GM19455 (cell line): ENCODE data around the gene C3.

ENCODE experiments used
- ATAC-seq: cut with Tn5 transposase; IDR thresholded peaks from one replicate; pipeline ENCODE4 v1.9.1; 2021; ENCODE audit not compliant: unreplicated experiment

C3 gene

GRCh38 chr19:6731822-6732221 lies 11.4 kb upstream of the C3 start:
- no peak for ATAC-seq

GRCh38 chr19:6730941-6731670 lies 10.7 kb upstream of the C3 start:
- no peak for ATAC-seq

GRCh38 chr19:6730153-6730804 lies 9.8 kb upstream of the C3 start:
- ATAC-seq, result no peak

DNA sequence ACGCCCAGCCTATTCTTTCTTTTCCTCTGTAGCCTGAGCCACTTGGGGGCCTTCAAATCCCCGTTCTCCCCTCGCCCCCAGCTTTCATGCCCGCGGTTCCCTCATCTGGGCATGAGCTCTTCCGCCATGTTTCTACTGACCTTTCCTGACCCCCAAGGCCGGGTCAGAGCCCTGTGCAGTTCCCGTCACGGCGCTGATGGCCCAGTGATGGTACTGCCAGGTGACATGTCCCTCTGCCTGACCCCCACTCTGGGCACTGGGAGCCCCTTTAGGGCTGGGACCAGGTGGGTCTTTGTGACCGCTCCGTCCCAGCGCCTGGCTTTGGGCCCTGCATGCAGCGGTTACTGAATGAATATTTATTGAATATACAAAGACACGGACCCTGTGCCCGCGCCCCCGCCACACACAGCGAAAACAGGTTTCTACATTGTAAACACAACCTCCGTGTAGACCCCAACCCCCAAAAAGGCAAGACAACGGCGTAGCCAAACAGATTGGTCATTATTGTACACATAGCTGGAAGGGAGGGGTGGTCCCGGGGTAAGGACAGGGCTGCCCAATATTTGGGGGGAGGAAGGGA lies 9.2 kb upstream of the C3 start:
- no peak for ATAC-seq

- no peak for ATAC-seq
Measured at GRCh38 chr19:6728346-6728745, 7.9 kb upstream of the C3 start.

DNA sequence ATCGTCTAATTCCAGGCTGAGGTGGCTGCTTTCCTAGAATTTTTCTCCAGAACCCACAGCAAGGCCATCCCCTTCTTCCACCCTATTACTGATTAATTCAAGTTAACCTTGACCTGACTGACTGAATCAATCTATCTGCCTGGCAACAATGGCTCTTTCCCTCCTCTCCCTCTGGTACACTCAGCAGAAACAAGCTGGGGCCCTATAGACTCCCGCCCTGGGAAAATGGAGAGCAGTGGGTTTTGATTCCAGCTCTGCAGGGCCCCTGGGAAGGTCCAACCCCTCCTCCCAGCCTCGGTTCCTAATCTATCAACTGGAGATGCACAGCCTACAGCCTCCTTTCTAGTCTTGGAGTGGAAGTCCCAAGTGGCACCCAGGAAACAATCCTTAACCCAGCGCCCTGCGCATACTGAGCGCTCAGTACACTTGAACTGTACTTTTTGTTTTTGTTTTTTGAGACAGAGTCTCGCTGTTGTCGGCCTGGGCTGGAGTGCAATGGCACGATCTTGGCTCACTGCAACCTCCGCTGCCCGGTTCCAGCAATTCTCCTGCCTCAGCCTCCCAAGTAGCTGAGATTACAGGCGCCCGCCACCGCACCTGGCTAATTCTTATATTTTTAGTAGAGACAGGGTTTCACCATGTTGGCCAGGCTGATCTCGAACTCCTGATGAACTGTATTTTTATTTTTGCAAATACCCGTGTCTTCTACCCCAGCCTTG lies 5.2 kb upstream of the C3 start:
- ATAC-seq, result no peak

DNA sequence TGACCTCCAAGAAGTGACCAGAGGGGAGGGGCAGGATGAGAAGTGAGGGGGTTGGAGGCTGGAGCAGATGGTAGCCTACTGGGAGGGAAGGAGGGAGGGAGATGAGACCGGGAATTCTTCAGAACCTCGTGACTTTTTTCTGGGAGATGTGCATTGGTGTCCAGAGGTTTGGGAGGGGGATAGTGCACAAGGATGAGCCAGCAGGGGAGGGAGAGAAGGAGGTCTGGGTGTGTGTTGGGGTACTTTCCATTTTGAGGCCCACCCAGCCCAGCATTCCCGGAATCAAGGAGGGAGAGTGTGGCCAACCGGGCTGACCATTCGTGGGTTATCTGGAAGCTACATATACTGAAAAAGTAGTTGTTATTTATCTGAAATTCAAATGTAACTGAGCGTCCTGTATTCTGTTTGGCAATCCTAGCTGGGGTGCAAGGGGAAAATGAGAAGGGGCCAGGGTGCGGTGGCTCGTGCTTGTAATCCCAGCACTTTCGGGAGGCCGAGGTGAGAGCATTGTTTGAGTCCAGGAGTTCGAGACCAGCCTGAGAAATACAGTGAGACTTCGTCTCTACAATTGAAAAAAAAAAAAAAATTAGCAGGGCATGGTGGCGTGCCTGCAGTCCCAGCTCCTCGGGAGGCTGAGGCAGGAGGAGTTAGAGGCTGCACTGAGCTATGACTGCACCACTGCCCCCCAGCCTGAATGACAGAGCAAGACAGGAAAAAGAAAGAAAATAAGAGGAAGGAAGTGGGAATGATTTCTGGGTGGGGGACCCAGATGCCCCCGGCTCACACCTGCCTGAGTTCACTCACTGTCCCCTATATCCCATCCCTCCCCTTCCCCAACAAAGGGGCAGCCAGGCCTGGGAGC lies 4.4 kb upstream of the C3 start:
- no peak for ATAC-seq

- no peak for ATAC-seq
Measured at GRCh38 chr19:6723738-6724137, 3.3 kb upstream of the C3 start.

DNA sequence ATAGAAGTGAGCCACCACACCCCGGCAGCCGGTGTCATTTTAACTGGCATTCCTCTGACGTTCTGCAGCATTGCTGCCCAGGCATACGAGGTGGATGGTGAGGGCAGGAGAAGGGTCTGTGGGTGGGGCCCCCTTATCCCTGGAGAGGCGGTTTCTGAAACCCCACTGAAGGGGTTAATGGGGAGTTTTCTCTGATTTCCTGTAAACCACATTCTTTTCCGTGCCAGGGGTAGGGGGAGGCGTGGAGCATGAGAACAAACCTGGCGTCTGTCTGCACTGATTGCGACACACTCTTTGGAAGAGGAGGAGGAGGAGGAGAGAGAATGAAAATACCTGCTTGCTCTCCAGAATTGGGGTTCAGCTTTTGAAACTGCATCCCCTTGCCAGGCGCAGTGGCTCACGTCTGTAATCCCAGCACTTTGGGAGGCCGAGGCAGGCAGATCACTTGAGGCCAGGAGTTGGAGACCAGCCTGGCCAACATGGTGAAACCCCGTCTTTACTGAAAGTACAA lies 2.7 kb upstream of the C3 start:
- no peak for ATAC-seq

DNA sequence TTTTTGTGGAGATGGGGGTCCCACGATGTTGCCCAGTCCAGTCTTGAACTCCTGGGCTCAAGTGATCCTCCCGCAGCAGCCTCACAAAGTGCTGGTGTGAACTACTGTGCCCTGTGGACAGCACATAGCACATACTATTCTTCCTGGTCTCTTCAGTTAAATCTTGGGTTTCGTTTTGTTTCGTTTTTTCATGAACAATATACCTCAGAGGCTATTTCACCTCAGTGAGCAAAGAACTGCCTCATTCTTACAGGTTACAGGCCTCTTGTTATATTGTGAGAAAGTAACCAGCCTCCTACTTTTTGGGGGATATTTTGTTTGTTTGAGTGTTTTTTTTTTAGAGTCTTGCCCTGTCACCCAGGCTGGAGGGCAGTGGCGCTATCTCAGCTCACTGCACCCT lies 1.3 kb upstream of the C3 start:
- ATAC-seq, result no peak

GRCh38 chr19:6721138-6721474 lies 656 bp upstream of the C3 start:
- ATAC-seq, result no peak

DNA sequence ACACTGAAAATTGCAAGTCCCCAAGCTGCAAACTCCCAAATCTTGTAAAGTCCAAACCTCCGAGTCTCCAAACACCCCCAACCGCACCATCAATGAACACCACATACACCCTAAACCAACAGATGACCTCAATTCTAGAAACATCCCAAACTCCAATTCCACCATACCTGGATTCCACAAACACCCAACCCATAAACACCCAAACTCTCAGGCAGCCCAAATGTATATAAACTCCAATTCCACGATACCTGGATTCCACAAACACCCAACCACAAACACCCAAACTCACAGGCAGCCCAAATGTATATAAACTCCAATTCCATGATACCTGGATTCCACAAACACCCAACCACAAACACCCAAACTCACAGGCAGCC lies 470 bp downstream of the C3 start:
- no peak for ATAC-seq

DNA sequence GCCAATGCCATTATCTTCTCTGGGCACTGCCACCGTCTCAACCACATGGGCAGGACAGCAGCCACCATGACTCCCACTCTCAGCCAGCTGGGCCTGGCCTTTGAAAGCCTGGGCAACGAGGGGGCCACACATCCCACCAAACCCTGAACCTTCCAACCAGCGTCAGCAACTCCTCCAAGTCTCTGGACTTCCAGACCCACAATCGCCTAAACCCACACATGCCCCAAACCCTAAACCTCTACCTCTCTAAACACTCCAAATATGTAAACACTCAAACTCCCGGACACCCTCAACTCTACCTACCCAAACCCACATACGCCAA lies 949 bp downstream of the C3 start:
- no peak for ATAC-seq

DNA sequence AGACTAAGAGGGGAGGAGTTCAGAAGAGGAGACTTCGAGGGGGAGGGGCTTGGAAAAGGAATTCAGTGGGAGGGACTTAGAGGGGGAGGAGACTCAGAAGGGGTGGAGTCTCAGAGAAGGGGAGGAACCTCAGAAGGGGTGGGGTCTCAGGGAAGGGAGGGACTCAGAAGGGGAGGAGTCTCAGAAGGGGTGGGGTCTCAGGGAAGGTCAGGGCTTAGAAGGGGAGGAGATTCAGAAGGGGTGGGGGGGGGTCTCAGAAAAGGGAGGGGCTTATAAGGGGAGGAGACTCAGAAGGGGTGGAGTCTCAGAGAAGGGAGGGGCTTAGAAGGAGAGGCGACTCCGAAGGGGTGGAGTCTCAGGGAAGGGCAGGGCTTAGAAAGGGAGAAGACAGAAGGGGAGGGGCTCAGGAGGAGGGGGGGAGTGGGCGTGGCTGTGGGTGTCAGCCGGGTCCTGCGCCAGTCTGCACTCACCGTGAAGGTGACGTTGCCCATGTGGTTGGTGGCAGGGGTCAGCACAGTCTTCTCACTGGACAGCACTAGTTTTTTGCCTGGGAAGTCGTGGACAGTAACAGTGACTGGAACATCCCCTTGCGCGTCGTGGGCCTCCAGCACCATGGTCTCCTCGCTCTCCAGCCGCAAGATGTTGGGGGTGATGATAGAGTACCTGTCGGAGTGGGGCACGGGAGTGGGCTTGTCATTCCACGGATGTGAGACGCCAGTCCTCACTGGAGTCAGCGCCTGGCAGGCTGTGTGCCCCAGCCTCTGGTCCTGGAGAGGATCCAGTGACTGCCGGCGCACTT lies 1.5 kb downstream of the C3 start:
- no peak for ATAC-seq

DNA sequence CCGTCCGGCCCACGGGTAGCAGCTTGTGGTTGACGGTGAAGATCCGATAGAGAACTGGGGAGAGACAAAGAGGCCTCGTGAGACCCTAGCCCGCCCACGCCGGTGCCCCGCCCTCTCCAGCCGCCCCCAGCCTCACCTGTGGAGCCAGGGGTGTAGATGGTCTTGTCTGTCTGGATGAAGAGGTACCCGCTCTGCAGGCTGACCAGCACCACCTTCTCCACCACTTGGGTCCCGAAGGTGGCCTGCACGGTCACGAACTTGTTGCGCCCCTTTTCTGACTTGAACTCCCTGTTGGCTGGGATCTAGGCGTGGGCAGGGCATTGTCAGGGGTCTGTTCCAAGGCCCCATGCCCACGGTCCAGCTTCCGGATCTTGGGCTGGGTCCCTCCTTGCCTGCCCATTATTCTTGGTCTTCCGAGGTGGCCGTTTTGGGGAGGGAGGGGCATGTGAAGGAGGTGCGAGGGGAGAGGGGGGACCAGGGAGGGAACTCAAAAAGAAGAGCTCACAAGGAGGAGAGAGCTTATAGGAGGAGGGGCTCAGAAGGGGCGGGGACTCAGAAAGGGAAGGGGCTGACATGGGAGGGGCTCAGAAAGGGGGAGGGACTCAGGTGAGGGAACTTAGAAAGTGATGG lies 2.2 kb downstream of the C3 start:
- no peak for ATAC-seq

DNA sequence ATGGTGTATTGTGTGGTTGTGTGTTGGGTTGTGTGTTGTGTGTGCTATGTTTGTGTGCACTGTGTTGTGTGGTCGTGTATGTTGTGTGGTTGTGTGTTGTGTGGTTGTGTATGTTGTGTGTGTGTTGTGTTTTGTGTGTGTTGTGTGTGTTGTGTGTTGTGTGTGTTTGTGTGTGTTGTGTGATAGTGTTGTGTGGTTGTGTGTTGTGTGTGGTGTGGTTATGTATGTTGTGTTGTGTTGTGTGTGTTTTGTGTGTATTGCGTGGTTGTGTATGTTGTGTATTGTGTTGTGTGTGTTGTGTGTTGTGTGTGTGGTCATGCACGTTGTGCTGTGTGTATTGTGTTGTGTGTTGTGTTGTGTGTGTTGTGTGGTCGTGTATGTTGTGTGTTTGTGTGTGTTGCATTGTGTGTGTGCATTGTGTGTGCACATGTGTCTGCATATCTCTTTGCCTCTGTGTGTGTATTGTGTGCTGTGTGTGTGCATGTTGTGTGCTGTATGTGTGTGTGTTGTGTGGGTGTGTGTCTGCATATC lies 2.9 kb downstream of the C3 start:
- ATAC-seq, result no peak

DNA sequence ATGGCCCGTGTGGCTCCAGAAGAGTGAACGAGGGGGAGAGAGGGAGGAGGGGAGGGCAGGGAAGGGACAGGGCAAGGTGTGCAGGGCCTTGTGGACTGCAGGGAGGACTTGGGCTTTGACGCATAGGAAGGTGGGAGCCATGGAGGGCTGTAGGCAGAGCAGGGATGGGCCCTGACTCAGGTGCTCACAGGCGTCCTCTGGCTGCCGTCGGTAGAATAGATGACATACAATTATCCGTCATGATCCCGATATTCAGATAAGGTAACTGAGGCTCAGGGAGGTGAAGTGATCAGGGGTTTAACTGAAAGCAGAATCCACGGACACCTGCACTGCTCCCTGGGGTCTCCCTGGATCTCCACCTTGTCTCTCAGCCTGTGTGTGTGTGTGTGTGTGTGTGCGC lies 3.4 kb downstream of the C3 start:
- ATAC-seq, result no peak

- ATAC-seq, result no peak
Measured at GRCh38 chr19:6716610-6716970, 3.9 kb downstream of the C3 start.

GRCh38 chr19:6714749-6715555 lies 5.5 kb downstream of the C3 start:
- no peak for ATAC-seq
